ENCODE measurements around the gene CXCL1.
"Not testable (repeated sequence)": the region's sequence is repeated elsewhere in the genome, so short reads cannot be mapped to it uniquely, and the experiment has no call there.

CXCL1 gene

GRCh38 chr4:73875401-73875800 lies 6.2 kb downstream of the CXCL1 start:
- Mint-ChIP-seq H3K27me3 (peaks cover 5 to 8% of the 10 kb centered on the region in 2 donors), H3K27ac (no peak overlapping the region), H3K36me3 (no peaks in the 10 kb centered on the region), H3K9me3 (peaks cover 0 to 4% of the 10 kb centered on the region in 2 donors), H3K4me1 (no peaks in the 10 kb centered on the region), H3K4me3 (no peak overlapping the region)
- no peak for DNase-seq
- ATAC-seq (replicated peaks): no peak

- Mint-ChIP-seq H3K36me3 (no peaks in the 10 kb centered on the region), H3K4me1 (no peaks in the 10 kb centered on the region), H3K9me3 (no peaks in the 10 kb centered on the region), H3K27me3 (peaks cover 0 to 12% of the 10 kb centered on the region in 2 donors), H3K27ac (no peak overlapping the region), H3K4me3 (no peak overlapping the region)
- DNase-seq (no peak), ATAC-seq (replicated peaks) (no peak)
Observed at GRCh38 chr4:73883306-73883705, 14.1 kb downstream of the CXCL1 start.

GRCh38 chr4:73885574-73886267 lies 16.5 kb downstream of the CXCL1 start:
- peaks cover 0 to 12% of the 10 kb centered on the region in 2 donors for H3K27me3 Mint-ChIP-seq
- ATAC-seq (replicated peaks) (no peak), DNase-seq (no peak)
- H3K9me3 Mint-ChIP-seq: no peaks in the 10 kb centered on the region
- H3K4me3 Mint-ChIP-seq: no peak overlapping the region
- no peaks in the 10 kb centered on the region for H3K4me1 Mint-ChIP-seq
- no peaks in the 10 kb centered on the region for H3K36me3 Mint-ChIP-seq
- no peak overlapping the region for H3K27ac Mint-ChIP-seq

- Mint-ChIP-seq H3K36me3 (no peaks in the 10 kb centered on the region), H3K4me1 (no peaks in the 10 kb centered on the region), H3K9me3 (no peaks in the 10 kb centered on the region), H3K27ac (no peak overlapping the region), H3K4me3 (no peak overlapping the region), H3K27me3 (no peaks in the 10 kb centered on the region)
- no peak for DNase-seq
- ATAC-seq (replicated peaks): no peak
Observed at GRCh38 chr4:73891326-73891725, 22.1 kb downstream of the CXCL1 start.

- ATAC-seq (replicated peaks) (no peak), DNase-seq (no peak)
- no peak overlapping the region for H3K27ac Mint-ChIP-seq
- H3K9me3 Mint-ChIP-seq: no peaks in the 10 kb centered on the region
- H3K4me3 Mint-ChIP-seq: no peak overlapping the region
- no peaks in the 10 kb centered on the region for H3K36me3 Mint-ChIP-seq
- no peaks in the 10 kb centered on the region for H3K27me3 Mint-ChIP-seq
- no peaks in the 10 kb centered on the region for H3K4me1 Mint-ChIP-seq
Observed at GRCh38 chr4:73891739-73892405, 22.7 kb downstream of the CXCL1 start.

GRCh38 chr4:73892966-73893365 lies 23.8 kb downstream of the CXCL1 start:
- no peak overlapping the region for H3K4me3 Mint-ChIP-seq
- no peaks in the 10 kb centered on the region for H3K9me3 Mint-ChIP-seq
- H3K36me3 Mint-ChIP-seq: no peaks in the 10 kb centered on the region
- H3K4me1 Mint-ChIP-seq: no peaks in the 10 kb centered on the region
- no peaks in the 10 kb centered on the region for H3K27me3 Mint-ChIP-seq
- no peak overlapping the region for H3K27ac Mint-ChIP-seq
- no peak for ATAC-seq (replicated peaks)
- no peak for DNase-seq

GRCh38 chr4:73894001-73894400 lies 24.8 kb downstream of the CXCL1 start:
- no peak overlapping the region for H3K27ac Mint-ChIP-seq
- ATAC-seq (replicated peaks): no peak
- no peak overlapping the region for H3K4me3 Mint-ChIP-seq

GRCh38 chr4:73895201-73896175 lies 26.3 kb downstream of the CXCL1 start:
- no peak overlapping the region for H3K27ac Mint-ChIP-seq
- no peak for DNase-seq

More at GRCh38 chr4:73894001-73894400, 24.8 kb downstream of the CXCL1 start:
- no peak for DNase-seq
- H3K9me3 Mint-ChIP-seq: no peaks in the 10 kb centered on the region
- H3K27me3 Mint-ChIP-seq: peaks cover 0 to under 1% of the 10 kb centered on the region in 2 donors
- no peaks in the 10 kb centered on the region for H3K36me3 Mint-ChIP-seq
- H3K4me1 Mint-ChIP-seq: no peaks in the 10 kb centered on the region

GRCh38 chr4:73896416-73896815 lies 27.2 kb downstream of the CXCL1 start:
- Mint-ChIP-seq H3K27ac (no peak overlapping the region), H3K36me3 (no peaks in the 10 kb centered on the region)
- ATAC-seq (replicated peaks): no peak

More at GRCh38 chr4:73895201-73896175, 26.3 kb downstream of the CXCL1 start:
- Mint-ChIP-seq H3K36me3 (no peaks in the 10 kb centered on the region), H3K9me3 (no peaks in the 10 kb centered on the region), H3K4me1 (no peaks in the 10 kb centered on the region), H3K27me3 (peaks cover 0 to 5% of the 10 kb centered on the region in 2 donors), H3K4me3 (no peak overlapping the region)
- no peak for ATAC-seq (replicated peaks)

GRCh38 chr4:73897380-73898136 lies 28.4 kb downstream of the CXCL1 start:
- peaks cover 0 to 5% of the 10 kb centered on the region in 2 donors for H3K27me3 Mint-ChIP-seq
- ATAC-seq (replicated peaks) (no peak), DNase-seq (no peak)
- no peaks in the 10 kb centered on the region for H3K36me3 Mint-ChIP-seq
- H3K4me3 Mint-ChIP-seq: no peak overlapping the region
- H3K4me1 Mint-ChIP-seq: no peaks in the 10 kb centered on the region
- peaks cover 0 to 2% of the 10 kb centered on the region in 2 donors for H3K9me3 Mint-ChIP-seq
- no peak overlapping the region for H3K27ac Mint-ChIP-seq

More at GRCh38 chr4:73896416-73896815, 27.2 kb downstream of the CXCL1 start:
- H3K27me3 Mint-ChIP-seq: peaks cover 0 to 5% of the 10 kb centered on the region in 2 donors
- DNase-seq: no peak
- H3K4me3 Mint-ChIP-seq: no peak overlapping the region
- no peaks in the 10 kb centered on the region for H3K4me1 Mint-ChIP-seq
- peaks cover 0 to 2% of the 10 kb centered on the region in 2 donors for H3K9me3 Mint-ChIP-seq

GRCh38 chr4:73899338-73899737 lies 30.1 kb downstream of the CXCL1 start:
- H3K9me3 Mint-ChIP-seq; H3K4me3 Mint-ChIP-seq; H3K27ac Mint-ChIP-seq; H3K4me1 Mint-ChIP-seq; H3K36me3 Mint-ChIP-seq; ATAC-seq (replicated peaks); H3K27me3 Mint-ChIP-seq; DNase-seq: not testable (repeated sequence)

GRCh38 chr4:73901031-73901430 lies 31.8 kb downstream of the CXCL1 start:
- no peak for DNase-seq

GRCh38 chr4:73902038-73902637 lies 32.9 kb downstream of the CXCL1 start:
- H3K4me3 Mint-ChIP-seq: no peak overlapping the region
- DNase-seq (no peak), ATAC-seq (replicated peaks) (no peak)

More at GRCh38 chr4:73901031-73901430, 31.8 kb downstream of the CXCL1 start:
- H3K36me3 Mint-ChIP-seq: no peaks in the 10 kb centered on the region
- ATAC-seq (replicated peaks): no peak
- peaks cover 0 to 5% of the 10 kb centered on the region in 2 donors for H3K27me3 Mint-ChIP-seq
- H3K9me3 Mint-ChIP-seq: peaks cover 0 to 4% of the 10 kb centered on the region in 2 donors
- H3K27ac Mint-ChIP-seq: no peak overlapping the region
- no peaks in the 10 kb centered on the region for H3K4me1 Mint-ChIP-seq
- no peak overlapping the region for H3K4me3 Mint-ChIP-seq

More at GRCh38 chr4:73902038-73902637, 32.9 kb downstream of the CXCL1 start:
- Mint-ChIP-seq H3K27ac (no peak overlapping the region), H3K4me1 (no peaks in the 10 kb centered on the region), H3K27me3 (peaks cover 0 to 5% of the 10 kb centered on the region in 2 donors), H3K9me3 (peaks cover 0 to 4% of the 10 kb centered on the region in 2 donors), H3K36me3 (no peaks in the 10 kb centered on the region)
